Testis (tissue), 2 donors: ENCODE measurements around the gene CCBE1.

ENCODE experiments used
- CTCF ChIP-seq, 3 experiments: fragments of 450-650 bp in 2 of 3; fragments of 200-600 bp in 1 of 3; sonication (generic) in 1 of 3; IDR thresholded peaks; one replicate each; pipeline ENCODE4 v1.5.1; 2016 to 2019; ENCODE audit warnings: antibody characterized with exemption in 3 of 3, mild to moderate bottlenecking in 2 of 3, moderate library complexity in 1 of 3
- POLR2A ChIP-seq: fragments of 450-650 bp; IDR thresholded peaks from one replicate; pipeline ENCODE4 v1.6.1; 2017; ENCODE audit warnings: antibody characterized with exemption, mild to moderate bottlenecking, moderate library complexity

DNA sequence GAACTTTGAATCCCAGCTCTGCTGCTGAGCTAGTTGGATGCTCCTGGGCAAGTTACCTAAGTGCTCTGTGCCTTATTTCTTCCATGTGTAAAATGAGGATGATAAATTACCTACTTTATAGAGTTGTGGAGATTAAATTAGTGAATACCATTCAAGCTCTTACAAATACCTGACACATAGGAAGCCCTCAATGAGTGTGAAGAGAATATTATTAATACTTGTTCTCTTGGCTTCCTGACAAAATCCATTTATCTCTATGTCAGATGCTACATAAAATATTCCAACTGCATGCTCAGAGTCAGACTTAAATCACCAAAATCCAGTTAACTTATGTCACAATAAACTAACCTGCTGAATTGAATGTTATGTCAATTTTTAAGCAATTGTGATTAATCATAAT, 42.9 kb upstream of the CCBE1 start:
- TF ChIP-seq CTCF (IDR thresholded peaks at IDR 0.05) = no peak
- no peak for TF ChIP-seq POLR2A
